NCI-H82 treated with DMSO at 0.1 percent for 48 hours (cell line): ENCODE measurements around the gene ATP2C2.

Source experiments
- DNase-seq: peaks from one replicate; lab custom pipeline; 2025; ENCODE audit not compliant: unreplicated experiment; lab: John Stamatoyannopoulos, UW

ATP2C2 gene

DNA sequence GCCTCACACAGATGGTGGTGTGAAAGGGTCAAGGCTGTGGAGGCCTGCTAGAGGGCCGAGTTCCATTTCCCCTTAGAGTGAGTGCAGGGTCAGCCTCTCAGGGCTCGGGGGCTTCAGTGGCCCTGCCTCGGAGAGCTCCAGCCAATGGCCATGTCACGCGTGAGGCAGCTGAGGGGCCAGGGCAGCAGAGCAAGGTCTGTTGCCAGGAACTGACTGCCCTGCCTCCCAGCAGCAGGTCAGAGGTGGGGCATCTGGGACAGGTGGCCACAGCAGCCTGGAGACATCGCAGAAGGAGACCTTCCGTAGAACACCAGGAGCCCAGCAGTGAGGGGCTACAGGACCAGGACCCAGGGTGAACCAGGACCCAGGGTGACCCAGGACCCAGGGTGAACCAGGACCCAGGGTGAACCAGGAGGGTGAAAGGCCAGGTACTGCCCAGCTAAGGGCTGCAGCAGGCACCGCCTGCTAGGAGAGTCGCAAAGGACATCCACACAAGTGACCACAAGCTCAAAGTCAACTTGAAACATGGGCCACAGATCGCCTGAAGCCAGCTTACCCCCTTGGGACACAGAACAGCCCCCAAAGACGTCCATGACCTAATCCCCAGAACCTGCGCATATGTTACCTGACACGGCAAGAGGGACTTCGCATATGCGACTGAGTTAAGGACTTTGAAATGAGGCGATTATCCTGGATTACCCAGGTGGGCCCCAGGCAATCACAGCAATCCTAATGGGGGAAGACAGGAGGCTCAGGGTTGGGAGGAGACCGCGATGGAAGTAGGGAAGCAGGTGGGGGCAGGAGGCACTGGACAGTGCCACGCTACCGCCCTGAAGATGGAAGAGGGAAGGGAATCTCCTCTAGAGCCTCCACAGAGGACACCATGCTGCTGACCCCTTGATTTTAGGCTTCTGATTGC is 141.0 kb downstream of the ATP2C2 start:
- DNase-seq = peak; percentile 94

DNA sequence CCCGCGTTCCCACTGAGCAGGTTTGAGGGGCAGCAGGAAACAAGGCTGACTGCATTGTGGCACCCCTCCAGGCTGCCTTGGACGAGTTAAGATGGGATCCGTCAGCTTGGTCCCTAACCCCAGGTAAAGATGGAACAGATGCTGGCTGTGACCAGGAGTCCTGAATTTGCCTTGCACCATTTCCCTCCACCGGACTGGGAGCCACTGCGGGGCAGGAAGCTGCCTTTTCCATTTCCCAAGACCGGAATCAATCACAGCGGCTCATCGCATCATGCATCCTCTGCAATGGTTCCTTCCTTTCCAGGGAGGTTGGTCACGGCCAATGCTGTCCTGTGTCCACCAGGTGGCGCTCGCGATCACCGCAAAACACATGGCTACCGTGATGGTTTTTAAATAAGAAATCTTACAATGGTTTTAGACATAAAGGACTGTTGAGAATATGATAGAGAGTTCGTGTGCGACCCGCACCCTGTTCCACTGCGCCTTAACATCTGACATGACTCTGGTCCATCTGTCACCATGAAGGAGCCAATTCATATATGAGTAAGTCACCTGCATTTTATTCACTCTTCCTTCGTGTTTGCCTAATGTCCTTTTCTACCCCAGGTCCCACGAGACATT is 143.0 kb downstream of the ATP2C2 start:
- peak; percentile 46 for DNase-seq

DNA sequence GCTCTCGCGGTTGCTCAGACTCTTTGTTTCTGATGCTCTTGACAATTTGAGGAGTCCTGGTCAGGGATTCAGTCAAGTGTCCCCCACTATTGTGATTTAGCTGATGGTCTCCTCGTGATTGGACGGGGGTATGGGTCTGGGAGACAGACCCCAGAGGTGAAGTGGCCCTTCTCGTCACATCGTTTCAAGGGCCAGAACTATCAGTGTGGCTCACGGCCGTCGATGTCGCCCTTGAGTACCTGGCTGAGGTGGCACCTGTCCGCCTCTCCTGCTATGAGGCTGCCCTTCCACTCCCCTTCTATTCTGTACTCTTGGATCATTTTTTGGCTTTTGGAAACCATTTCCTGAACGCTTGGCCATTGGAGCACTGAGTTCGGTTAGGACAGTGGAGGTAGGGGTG is 143.5 kb downstream of the ATP2C2 start:
- DNase-seq = no peak

DNA sequence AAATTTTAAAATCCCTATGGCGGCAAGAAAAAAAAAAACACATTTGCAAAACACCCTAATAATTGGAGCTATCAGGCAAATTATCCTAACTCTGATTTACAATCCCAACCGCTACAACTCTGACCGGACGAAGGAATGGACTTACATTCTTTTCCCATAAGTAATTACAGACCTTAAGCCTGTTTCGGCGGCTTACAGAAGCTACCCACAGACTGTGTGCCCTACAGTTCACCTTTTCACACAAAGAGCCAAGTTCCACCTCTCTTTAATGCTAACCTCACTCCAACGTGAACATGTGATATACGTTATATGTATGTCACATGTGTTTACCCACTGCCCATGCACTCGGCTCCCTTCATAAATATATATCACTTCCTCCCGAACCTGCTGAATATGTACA is 144.8 kb downstream of the ATP2C2 start:
- DNase-seq = no peak

DNA sequence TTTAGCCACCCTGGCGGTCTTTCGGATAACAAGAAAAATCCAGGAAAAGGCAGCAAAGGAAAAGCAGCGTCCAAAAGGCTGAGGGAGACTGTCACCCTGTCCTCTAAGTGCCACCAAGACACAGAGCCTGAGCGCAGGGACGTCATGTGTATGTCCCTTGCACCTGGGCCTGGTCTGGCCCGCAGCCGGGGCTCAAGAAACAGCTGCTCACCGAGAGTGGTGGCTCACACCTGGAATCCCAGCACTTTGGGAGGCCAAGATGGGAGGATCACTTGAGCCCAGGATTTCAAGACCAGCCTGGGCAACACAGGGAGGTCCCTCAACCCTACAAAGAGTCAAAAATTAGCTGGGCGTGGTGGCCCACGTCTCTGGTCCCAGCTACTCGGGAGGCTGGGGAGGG is 145.3 kb downstream of the ATP2C2 start:
- DNase-seq = no peak
